ENCODE measurements around the gene PRMT9.

The PRMT9 gene

DNA sequence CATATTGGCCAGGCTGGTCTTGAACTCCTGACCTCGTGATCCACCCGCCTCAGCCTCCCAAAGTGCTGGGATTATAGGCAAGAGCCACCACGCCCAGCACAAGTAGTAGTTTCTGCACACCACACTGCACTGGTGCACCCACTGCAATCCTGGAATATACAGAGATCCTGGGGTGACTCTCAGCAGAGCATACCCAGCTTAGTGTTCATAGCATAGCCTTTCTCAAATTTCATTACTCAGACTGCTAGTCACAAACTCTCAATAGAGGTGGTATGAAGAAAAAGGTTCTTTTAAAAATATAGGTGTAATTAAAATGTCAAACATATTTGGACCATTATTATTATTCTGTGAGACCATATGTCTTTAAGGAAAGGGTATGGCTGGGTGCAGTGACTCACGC, 41.7 kb upstream of the PRMT9 start:
- no peak for DNase-seq
- Histone ChIP-seq H3K27ac (no peak overlapping the region), H3K4me3 (ENCODE audit: low read depth, low read length) (no peak overlapping the region), H3K27me3 (replicated peaks) (no peaks in the 10 kb centered on the region), H3K36me3 (replicated peaks) (no peaks in the 10 kb centered on the region)
- in situ Hi-C loops (cut with HindIII; ENCODE audit: low pct_ligation_motif_present, low sequenced_read_pairs), result no loop called here
- TF ChIP-seq CTCF (IDR thresholded peaks at IDR 0.05; ENCODE audit: low read depth, low read length, missing control alignments), result no peak

DNA sequence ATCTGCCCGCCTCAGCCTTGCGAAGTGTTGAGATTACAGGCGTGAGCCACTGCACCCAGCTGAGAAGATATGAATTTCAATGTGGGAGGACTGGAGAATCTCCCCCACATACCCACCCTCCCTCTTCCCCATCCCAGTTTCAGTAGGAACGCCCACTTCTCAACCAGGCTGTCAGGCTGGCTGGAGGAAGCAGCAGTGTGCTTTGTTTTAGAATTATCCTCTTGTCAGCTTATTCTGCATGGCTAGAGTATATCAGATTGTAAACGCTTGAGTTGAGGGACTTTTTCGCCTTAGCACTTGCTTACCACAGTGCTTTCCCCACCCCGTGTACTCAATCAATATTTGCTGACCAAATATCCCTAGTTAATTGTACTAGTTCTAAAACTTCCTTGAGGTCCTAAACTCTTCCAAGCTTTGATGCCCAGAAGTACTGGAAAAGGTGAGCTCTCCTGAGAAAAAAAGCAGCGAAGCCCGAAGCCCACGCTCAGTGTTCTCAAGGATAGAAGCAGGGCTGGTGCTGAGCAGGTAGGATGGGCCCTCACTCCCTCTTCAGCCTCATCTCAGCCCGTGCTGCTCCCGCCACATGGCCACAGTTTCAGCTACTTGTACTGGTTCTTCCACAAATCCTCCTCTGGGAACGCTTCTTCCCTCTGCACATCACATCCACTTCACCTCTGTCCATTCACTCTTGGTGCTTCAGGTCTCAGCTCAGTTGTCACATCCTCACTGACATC, 40.7 kb upstream of the PRMT9 start:
- no peak overlapping the region for H3K27ac ChIP-seq
- in situ Hi-C loops (cut with HindIII; ENCODE audit: low pct_ligation_motif_present, low sequenced_read_pairs), result loop anchor here (25.0 kb wide), 1 partner anchor 138 kb away; no protein-coding TSS in a partner anchor
- no peaks in the 10 kb centered on the region for H3K27me3 ChIP-seq (replicated peaks)
- DNase-seq, result no peak
- no peak overlapping the region for H3K4me3 ChIP-seq (ENCODE audit: low read depth, low read length)
- H3K36me3 ChIP-seq (replicated peaks), result no peaks in the 10 kb centered on the region
- TF ChIP-seq CTCF (IDR thresholded peaks at IDR 0.05; ENCODE audit: low read depth, low read length, missing control alignments), result no peak

- in situ Hi-C loops (cut with HindIII; ENCODE audit: low pct_ligation_motif_present, low sequenced_read_pairs), result loop anchor here (25.0 kb wide), 1 partner anchor 139 kb away; no protein-coding TSS in a partner anchor
- no peaks in the 10 kb centered on the region for H3K36me3 ChIP-seq (replicated peaks)
- H3K27me3 ChIP-seq (replicated peaks), result no peaks in the 10 kb centered on the region
- no peak overlapping the region for H3K4me3 ChIP-seq (ENCODE audit: low read depth, low read length)
- no peak overlapping the region for H3K27ac ChIP-seq
- no peak for DNase-seq
- TF ChIP-seq CTCF (IDR thresholded peaks at IDR 0.05; ENCODE audit: low read depth, low read length, missing control alignments), result no peak
Observed at GRCh38 chr4:147723326-147723725, 39.4 kb upstream of the PRMT9 start.

- TF ChIP-seq CTCF (IDR thresholded peaks at IDR 0.05; ENCODE audit: low read depth, low read length, missing control alignments), result no peak
- in situ Hi-C loops (cut with HindIII; ENCODE audit: low pct_ligation_motif_present, low sequenced_read_pairs), result loop anchor here (25.0 kb wide), 1 partner anchor 144 kb away; no protein-coding TSS in a partner anchor
- H3K36me3 ChIP-seq (replicated peaks), result no peaks in the 10 kb centered on the region
- H3K27ac ChIP-seq, result no peak overlapping the region
- no peaks in the 10 kb centered on the region for H3K27me3 ChIP-seq (replicated peaks)
- no peak overlapping the region for H3K4me3 ChIP-seq (ENCODE audit: low read depth, low read length)
- DNase-seq, result no peak
Observed at GRCh38 chr4:147717878-147718277, 33.9 kb upstream of the PRMT9 start.

DNA sequence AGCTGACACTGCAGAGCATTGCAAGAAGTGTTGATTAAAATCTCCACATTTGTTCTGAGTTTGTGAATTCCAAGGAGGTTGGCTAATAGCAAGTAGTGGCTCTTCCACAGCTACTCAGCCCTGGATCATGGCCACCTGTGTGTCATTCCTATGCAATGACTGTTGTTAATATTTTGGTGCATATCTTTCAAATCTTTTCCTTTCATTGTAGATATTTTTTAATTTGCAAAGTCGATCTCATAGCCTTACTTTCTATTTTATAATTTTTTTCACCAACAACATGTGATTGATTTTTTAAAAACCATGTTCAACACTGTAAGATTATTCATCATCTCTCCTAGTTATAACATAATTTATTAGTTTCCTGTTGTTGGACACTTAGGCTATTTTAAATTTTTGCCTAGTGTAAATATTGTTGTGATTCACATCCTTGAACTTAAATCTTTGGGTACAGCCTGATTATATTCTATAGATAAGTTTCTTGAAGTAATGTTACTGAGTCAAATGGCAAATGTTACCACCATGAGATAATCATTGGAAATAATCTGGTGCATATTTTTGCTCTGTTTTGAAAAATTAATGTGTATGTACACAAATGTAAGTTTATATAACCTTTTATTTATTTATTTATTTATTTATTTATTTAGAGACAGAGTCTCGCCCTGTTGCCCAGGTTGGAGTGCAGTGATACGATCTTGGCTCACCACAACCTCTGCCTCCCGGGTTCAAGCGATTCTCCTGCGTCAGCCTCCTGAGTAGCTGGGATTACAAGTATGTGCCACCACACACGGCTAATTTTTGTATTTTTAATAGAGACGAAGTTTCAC, 30.8 kb upstream of the PRMT9 start:
- in situ Hi-C loops (cut with HindIII; ENCODE audit: low pct_ligation_motif_present, low sequenced_read_pairs), result loop anchor here (25.0 kb wide), 1 partner anchor 148 kb away; no protein-coding TSS in a partner anchor
- no peak overlapping the region for H3K4me3 ChIP-seq (ENCODE audit: low read depth, low read length)
- H3K36me3 ChIP-seq (replicated peaks), result no peaks in the 10 kb centered on the region
- no peak overlapping the region for H3K27ac ChIP-seq
- no peaks in the 10 kb centered on the region for H3K27me3 ChIP-seq (replicated peaks)
- TF ChIP-seq CTCF (IDR thresholded peaks at IDR 0.05; ENCODE audit: low read depth, low read length, missing control alignments), result no peak
- peak; percentile 85 for DNase-seq

Measured in brain microvascular endothelial cell (primary cell).